Neutrophil (primary cell): ENCODE results near the gene KLHL2.

Source experiments
- H3K27ac ChIP-seq: fragments of 200-600 bp; sonication (generic); 2 replicates; pipeline ENCODE4 v1.5.1; 2016; ENCODE audit warnings: mild to moderate bottlenecking, moderate library complexity
- H3K27me3 ChIP-seq: fragments of 200-600 bp; sonication (generic); 2 replicates; pipeline ENCODE4 v1.6.0; 2016; ENCODE audit warnings: mild to moderate bottlenecking
- H3K36me3 ChIP-seq: fragments of 200-600 bp; sonication (generic); 2 replicates; pipeline ENCODE4 v1.5.1; 2017
- H3K4me1 ChIP-seq, 2 experiments: fragments of 200-600 bp in 1 of 2; sonication (generic) in 1 of 2; 1 replicate in 1 of 2; 2 replicates in 1 of 2; pipeline versions ENCODE4 v1.5.1 to v1.6.1; 2013 to 2016; ENCODE audit warnings: low read depth in 1 of 2, low read length in 1 of 2, mild to moderate bottlenecking in 1 of 2, moderate library complexity in 1 of 2; ENCODE audit not compliant: control insufficient read depth in 1 of 2, insufficient read depth in 1 of 2
- H3K4me3 ChIP-seq, 2 experiments: fragments of 200-600 bp in 1 of 2; sonication (generic) in 1 of 2; 1 replicate in 1 of 2; 2 replicates in 1 of 2; pipeline ENCODE4 v1.5.1; 2013 to 2016; ENCODE audit warnings: low read depth in 1 of 2, low read length in 1 of 2, mild to moderate bottlenecking in 1 of 2, moderate library complexity in 1 of 2
- H3K9me3 ChIP-seq: fragments of 200-600 bp; sonication (generic); 2 replicates; pipeline ENCODE4 v1.5.1; 2016
- TF ChIP-seq, protein P1 (sequence below): fragments of 200-600 bp; sonication (generic); IDR thresholded peaks from 2 replicates; pipeline ENCODE4 v1.5.1; 2016; ENCODE audit warnings: antibody characterized with exemption

The KLHL2 gene

GRCh38 chr4:165368114-165368513 is 160.8 kb downstream of the KLHL2 start:
- no peaks in the 10 kb centered on the region for H3K9me3 ChIP-seq
- TF ChIP-seq, protein P1, sequence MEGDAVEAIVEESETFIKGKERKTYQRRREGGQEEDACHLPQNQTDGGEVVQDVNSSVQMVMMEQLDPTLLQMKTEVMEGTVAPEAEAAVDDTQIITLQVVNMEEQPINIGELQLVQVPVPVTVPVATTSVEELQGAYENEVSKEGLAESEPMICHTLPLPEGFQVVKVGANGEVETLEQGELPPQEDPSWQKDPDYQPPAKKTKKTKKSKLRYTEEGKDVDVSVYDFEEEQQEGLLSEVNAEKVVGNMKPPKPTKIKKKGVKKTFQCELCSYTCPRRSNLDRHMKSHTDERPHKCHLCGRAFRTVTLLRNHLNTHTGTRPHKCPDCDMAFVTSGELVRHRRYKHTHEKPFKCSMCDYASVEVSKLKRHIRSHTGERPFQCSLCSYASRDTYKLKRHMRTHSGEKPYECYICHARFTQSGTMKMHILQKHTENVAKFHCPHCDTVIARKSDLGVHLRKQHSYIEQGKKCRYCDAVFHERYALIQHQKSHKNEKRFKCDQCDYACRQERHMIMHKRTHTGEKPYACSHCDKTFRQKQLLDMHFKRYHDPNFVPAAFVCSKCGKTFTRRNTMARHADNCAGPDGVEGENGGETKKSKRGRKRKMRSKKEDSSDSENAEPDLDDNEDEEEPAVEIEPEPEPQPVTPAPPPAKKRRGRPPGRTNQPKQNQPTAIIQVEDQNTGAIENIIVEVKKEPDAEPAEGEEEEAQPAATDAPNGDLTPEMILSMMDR: no peak

GRCh38 chr4:165368567-165368966 is 161.2 kb downstream of the KLHL2 start:
- TF ChIP-seq, protein P1: no peak
- Histone ChIP-seq H3K4me1 (no peaks in the 10 kb centered on the region), H3K36me3 (no peaks in the 10 kb centered on the region), H3K27me3 (no peaks in the 10 kb centered on the region), H3K9me3 (no peaks in the 10 kb centered on the region), H3K27ac (no peak overlapping the region), H3K4me3 (no peak overlapping the region)

More at GRCh38 chr4:165368114-165368513, 160.8 kb downstream of the KLHL2 start:
- Histone ChIP-seq H3K4me3 (no peak overlapping the region), H3K36me3 (no peaks in the 10 kb centered on the region), H3K4me1 (no peaks in the 10 kb centered on the region), H3K27ac (no peak overlapping the region), H3K27me3 (no peaks in the 10 kb centered on the region)

DNA sequence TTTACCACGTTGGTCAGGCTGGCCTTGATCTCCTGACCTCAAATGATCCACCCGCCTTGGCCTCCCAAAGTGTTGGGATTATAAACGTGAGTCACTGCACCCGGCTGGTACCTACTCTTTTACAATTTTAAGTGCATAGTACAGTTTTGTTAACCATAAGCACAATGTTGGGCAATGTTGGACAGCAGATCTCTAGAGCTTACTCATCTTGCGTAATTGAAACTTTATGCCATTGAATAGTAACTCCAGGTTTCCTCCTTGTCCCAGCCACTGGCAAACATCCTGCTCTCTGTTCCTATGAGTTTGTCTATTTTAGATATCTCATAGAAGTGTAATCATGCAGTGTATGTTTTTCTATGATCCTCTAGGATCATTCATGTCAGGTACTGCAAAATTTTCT is 162.2 kb downstream of the KLHL2 start:
- H3K4me1 ChIP-seq: no peaks in the 10 kb centered on the region
- no peaks in the 10 kb centered on the region for H3K27me3 ChIP-seq
- no peak overlapping the region for H3K4me3 ChIP-seq
- H3K36me3 ChIP-seq: no peaks in the 10 kb centered on the region
- no peaks in the 10 kb centered on the region for H3K9me3 ChIP-seq
- TF ChIP-seq, protein P1: no peak
- no peak overlapping the region for H3K27ac ChIP-seq

GRCh38 chr4:165370530-165370929 is 163.2 kb downstream of the KLHL2 start:
- H3K36me3 ChIP-seq: no peaks in the 10 kb centered on the region
- H3K4me3 ChIP-seq: no peak overlapping the region
- H3K27ac ChIP-seq: no peak overlapping the region
- TF ChIP-seq, protein P1: no peak
- no peaks in the 10 kb centered on the region for H3K9me3 ChIP-seq
- H3K27me3 ChIP-seq: peaks cover 8% of the 10 kb centered on the region
- no peaks in the 10 kb centered on the region for H3K4me1 ChIP-seq
